GM18873 (cell line): ENCODE results near the gene PLXDC2.

Experiments used
- ATAC-seq: cut with Tn5 transposase; IDR thresholded peaks from one replicate; pipeline ENCODE4 v1.9.1; 2021; ENCODE audit warnings: mild to moderate bottlenecking, moderate library complexity, moderate number of reproducible peaks; ENCODE audit not compliant: unreplicated experiment, low FRiP score

Gene PLXDC2

GRCh38 chr10:20237091-20237570, 420.9 kb downstream of the PLXDC2 start:
- ATAC-seq = no peak

GRCh38 chr10:20237586-20237985, 421.4 kb downstream of the PLXDC2 start:
- no peak for ATAC-seq

DNA sequence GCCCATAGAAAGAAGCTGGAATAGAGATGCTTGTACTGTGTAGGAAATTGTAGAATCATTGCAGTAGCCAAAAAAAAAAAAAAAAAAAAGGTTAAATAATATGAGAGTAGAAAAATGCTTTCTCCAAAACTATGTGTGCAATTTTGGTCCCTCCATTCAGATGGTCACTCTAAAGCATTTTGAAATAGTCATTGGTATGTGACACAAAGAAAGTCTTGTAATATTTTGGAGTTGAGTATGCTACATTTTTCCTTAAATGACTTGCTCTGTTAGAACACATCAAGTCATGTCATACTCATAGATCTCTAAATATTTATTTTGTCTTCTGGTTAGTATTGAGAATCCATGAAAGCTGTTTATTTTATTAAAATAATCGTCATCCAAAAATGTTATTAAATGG, 424.4 kb downstream of the PLXDC2 start:
- ATAC-seq = no peak

- ATAC-seq = no peak
Observed at GRCh38 chr10:20247454-20247853, 431.2 kb downstream of the PLXDC2 start.

GRCh38 chr10:20247891-20248708, 431.9 kb downstream of the PLXDC2 start:
- ATAC-seq = no peak

DNA sequence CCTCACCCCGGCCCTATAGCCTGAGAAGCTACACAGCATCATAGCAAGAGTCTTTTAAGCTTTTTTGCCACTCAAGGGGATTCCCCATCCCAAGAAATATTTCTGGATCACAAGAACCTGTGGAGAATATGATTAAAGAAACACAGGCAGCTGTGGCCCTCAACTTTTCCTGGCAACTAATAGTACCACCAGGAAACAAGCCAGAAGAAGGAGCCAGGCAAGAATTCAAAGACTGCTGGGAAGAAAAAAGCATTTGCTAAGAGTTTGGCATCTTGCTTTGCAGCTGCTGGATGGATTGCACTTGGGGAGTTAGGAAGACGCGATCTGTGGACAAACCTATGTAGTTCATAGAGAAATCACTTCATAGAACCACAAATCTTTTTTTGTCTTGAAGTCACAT, 437.8 kb downstream of the PLXDC2 start:
- ATAC-seq = no peak

DNA sequence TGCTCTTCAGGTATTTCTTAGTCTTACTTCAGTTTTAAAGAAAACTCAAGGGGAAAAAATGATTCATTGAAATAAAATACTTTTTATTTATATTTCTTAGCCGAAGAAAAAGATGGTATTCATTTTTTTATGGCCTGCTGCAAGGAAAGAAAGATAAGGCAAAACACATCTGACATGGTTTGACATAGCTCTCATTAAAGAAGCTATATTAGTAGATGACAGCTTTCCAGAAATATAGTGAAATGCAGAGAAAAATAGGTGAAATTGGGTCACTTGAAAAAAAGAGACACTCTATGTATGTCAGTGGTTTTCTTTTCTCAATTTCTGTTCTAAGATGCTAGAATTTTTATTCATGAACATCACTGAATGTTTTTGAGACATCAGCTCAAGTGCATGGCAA, 438.3 kb downstream of the PLXDC2 start:
- no peak for ATAC-seq

- ATAC-seq = no peak
Observed at GRCh38 chr10:20256969-20257368, 440.7 kb downstream of the PLXDC2 start.

GRCh38 chr10:20257422-20257821, 441.2 kb downstream of the PLXDC2 start:
- ATAC-seq = no peak

DNA sequence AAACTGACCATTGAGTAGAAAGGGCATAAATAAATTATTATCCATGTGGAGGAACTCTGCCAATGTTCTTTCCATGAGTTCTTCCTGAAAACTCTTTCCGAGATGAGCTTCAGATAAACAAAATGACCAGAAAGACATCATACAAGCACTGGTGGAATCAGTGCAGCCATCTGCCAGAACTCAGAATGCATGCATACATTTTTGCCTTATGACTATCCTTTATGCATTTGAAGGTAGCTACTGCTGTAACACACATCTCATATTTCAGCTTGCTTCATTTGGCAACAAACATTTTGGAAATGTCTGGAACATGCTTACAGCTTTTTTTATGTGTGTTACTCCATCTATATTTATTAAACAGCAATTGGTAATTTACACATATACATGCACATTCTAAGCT, 448.9 kb downstream of the PLXDC2 start:
- no peak for ATAC-seq

- ATAC-seq = no peak
Observed at GRCh38 chr10:20267734-20268133, 451.5 kb downstream of the PLXDC2 start.

DNA sequence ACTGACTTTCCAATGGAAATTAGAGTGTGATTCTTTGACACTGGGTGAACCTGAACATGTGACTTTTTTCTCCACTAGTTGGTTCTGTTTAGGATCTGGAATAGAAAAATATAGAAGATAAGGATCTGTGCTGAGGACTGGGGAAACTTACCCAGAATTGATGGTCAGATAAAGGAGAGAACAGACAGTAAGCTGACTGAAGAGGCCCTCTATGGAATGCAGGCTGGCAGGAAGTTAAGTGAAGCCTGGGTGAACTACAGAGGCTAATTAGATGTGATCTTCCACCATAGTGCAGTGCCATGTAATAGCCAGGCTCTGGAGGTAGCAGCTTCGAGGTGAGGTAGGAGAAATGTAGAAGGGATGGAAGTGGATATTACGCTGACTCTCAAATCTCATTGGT, 455.3 kb downstream of the PLXDC2 start:
- no peak for ATAC-seq

DNA sequence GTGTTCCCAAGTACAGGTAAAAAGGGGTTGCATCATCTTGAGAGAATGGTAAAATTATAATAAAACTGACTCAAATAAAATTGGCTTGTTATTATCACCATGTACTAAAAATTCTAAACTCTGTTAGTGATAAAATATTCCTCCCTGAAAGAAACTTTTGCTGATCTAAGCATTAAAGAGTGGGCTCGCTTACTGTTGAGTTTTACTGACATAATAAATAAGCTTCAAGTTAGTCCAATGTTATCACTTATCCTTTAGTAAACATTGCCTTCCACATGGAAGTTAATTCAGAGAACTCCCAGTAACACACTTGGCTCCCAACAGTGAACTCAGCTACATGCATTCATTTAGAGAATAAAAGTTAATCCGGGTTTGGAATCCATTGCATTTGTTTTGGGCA, 456.4 kb downstream of the PLXDC2 start:
- ATAC-seq = no peak

DNA sequence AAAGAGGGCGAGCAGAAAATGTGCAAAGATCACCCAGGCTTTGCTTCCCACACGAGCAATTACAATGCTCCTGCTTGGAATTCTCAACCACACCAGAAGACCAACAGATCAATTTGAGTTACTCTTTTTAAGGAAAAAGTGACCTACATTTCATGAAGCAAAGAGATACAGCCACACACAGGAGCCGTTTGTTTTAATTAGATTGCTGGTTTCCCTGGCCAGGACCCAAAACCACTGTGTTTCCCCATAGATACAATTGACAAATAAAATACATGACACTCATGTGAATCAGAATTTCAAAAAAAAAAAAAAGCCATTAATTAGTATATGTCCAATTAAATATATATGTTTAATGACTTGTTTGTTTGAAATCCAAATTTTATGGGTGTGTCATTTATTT, 458.3 kb downstream of the PLXDC2 start:
- no peak for ATAC-seq

DNA sequence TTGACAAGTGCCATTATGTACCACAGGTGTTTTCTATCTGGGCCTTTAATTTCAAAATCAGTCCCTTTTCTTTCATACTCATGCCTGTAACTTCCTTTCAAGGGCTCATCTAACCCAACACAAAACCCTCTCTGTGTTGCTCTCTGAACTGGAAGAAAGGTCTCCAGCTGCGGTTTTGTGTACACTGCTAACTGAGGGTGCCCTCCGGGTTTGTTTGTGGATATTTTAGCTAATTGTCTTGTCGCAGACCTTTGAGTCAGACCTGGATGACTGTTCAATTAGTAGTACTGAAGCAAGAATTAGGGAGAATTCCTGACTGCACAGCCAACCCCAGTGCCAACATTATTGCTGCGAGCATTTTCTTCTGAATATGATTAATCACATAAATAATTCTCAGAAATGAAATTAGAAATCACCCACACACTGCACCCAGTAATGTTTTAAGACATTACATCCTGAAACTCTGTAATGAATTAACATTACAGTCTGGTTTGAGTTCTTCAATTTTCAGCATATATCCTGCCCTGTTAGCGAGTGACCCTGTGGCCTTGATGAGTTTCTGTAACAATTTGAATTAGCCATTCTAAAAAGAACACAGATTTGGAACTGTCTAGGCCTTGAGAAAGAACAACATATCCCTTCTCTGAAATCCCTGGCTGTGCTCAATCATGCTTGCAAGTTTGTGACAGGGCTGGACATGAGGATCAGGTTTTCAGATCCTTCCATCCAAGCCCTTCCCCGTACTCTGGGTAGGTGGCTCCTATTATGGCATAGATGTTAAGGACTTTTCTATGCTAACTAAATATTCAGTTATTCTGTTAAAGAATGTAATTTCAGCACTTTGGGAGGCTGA, 460.1 kb downstream of the PLXDC2 start:
- ATAC-seq = no peak

DNA sequence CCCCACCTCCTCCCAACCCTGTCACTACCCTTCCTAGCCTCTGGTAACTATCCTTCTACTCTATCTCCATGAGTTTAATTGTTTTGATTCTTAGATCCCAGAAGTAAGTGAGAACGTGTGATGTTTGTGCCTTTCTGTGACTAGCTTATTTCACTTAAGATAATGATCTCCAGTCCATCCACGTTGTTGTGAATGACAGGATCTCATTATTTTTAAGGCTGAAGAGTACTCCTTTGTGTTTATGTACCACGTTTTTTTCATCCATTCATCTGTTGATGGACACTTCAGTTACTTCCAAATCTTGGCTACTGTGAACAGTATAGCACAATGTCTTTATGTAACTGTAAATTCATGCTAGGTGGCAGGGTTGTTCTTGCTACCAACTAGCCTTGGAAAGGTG, 461.6 kb downstream of the PLXDC2 start:
- no peak for ATAC-seq

- ATAC-seq = no peak
Observed at GRCh38 chr10:20281579-20281978, 465.3 kb downstream of the PLXDC2 start.

GRCh38 chr10:20287586-20287985, 471.4 kb downstream of the PLXDC2 start:
- ATAC-seq = no peak

DNA sequence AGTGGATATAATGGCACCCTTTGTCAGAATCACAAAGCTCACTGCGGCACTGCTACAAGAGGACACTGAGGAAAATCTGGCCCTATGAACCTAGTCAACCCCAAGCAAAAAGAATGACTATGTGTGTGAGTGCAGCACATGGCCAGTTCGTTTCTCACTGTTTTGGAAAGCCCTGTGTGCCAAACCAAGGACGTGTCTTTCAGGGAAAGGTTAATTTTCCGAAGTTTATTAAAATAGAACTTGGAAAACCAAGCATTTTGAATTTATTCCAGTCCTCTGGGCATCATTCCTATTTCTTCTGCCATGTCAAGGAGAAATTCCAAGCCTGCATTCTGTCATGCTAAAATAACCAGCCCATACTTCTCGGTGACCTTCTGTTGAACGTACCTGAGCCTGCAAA, 471.8 kb downstream of the PLXDC2 start:
- ATAC-seq = no peak

DNA sequence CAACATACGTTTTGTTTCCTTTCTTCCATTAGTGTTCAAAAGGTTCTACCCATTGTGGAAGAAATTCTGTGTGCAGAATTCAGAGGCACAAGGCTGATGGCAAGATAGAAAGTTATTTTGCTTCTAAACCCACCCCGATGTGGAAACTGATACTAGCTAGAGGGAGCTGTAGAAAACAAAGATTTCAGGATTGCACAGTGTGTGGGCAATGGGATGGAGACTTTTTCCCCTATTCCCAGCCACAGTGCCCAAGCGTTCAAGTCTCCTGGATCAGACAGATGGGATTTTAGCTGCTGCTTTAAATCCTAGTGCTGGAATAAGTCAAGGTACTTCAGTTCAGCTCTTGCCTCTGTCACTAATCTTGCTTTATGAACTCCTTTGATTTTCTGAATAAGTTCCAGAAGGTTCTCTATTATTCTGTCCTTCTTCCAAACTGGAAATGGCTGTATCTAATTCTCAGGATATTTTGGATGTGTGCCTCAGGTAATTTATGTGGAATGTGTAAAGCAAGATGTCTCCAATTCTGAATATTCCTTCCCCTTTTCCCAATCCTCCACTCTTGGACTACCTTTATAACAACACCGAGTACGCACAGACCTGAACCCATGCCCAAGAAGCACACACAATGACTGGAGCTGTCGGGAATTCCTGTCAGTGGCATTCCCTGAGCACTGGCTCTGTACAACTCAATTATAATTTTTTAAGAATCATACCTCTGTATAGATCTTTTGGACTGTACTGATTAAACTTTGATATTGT, 473.0 kb downstream of the PLXDC2 start:
- no peak for ATAC-seq

- ATAC-seq = no peak
Observed at GRCh38 chr10:20298417-20298816, 482.2 kb downstream of the PLXDC2 start.
